ACHN (cell line): ENCODE measurements around the gene SETD3.

Experiments
- DNase-seq: peaks from one replicate; pipeline ENCODE4 v3.0.0-alpha.2; 2015
- in situ Hi-C: cut with HindIII; loops from 2 replicates; pipeline ENCODE4 v1.10.0; 2017; ENCODE audit warnings: low sequenced_read_pairs, low pct_ligation_motif_present, low pct_unique_long_range_greater_than_20kb

The SETD3 gene

GRCh38 chr14:99468836-99469592, 11.6 kb downstream of the SETD3 start:
- no peak for DNase-seq
- in situ Hi-C loops, result no loop called here

DNA sequence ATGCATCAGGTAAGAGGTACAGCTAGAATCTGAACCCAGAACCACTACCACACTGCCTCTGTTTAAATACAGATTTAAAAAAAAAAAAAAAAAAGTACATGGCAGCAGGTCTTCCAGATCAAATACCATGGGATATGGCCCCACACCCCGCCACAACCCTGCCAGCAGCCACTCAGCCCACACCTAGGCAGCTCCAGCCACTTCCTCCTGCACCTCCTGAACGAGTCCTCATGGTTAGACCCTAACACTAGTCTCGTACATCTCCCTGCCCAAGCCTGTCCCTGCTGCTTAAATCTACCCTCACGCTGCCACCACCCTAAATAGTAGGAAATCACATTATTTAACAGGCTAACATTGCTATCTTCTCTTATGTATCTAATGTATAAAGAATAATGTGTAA, 12.6 kb downstream of the SETD3 start:
- in situ Hi-C loops, result no loop called here
- no peak for DNase-seq

DNA sequence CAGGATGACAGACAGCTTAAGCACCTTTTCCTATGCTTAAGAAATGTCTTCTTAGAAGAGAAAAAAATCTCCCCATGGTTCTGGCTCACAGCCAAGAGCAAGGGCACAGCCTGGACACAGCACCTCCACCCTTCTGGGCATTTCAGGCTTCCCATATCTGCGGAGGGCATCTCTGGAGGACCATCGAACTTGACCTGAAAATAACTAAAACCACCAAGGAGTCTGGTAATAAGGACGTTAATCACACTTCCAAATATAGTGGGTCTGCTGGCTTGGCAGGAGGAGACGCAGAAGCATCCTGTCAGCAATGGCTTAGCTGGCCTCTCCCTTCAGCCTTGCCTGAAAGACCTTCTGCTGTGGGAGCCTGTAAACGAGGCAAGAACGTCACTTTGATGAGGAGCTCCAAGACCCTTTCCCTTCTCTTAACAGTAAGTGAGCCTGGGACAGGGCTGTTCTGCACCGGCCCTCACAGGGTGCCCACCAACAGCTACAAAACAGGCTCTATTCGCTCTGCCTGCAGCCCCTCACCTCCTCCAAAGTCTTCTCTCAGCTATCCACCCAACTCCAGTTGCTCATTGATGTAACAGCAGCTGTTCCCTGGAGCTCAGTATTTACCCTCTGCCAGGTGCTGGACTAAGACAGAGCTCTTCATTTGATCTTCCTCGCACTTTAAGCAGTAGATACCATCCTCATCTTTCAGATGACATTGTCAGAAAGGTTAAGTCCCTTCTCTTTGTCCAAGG, 13.2 kb downstream of the SETD3 start:
- DNase-seq, result no peak
- in situ Hi-C loops, result no loop called here

GRCh38 chr14:99466758-99467157, 13.9 kb downstream of the SETD3 start:
- in situ Hi-C loops, result no loop called here
- DNase-seq, result peak; percentile 10

- in situ Hi-C loops, result no loop called here
- no peak for DNase-seq
Observed at GRCh38 chr14:99465288-99465687, 15.4 kb downstream of the SETD3 start.

DNA sequence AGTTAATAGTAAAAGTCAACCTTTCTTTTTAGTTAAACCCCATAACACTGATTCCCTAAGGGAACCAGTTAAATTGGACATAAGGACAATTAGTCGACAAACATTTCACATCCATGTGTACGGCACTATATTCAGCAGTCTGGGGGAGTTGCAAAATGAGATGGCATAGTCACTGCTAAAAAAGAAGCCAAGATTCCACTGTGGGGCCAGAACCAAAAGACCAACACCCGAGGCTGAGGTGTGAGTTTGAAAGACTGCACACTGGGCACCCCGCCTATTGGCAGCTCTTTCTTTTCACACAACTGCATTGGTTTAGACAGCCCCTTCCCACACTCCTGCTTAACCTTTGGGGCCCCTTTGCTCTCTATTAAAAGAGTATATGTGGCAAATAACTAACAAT, 16.7 kb downstream of the SETD3 start:
- in situ Hi-C loops, result no loop called here

GRCh38 chr14:99462210-99462609, 18.4 kb downstream of the SETD3 start:
- DNase-seq, result no peak
- in situ Hi-C loops, result no loop called here

More for the DNA sequence above, 16.7 kb downstream of the SETD3 start:
- no peak for DNase-seq

- no peak for DNase-seq
- in situ Hi-C loops, result no loop called here
Observed at GRCh38 chr14:99461411-99462085, 19.1 kb downstream of the SETD3 start.

DNA sequence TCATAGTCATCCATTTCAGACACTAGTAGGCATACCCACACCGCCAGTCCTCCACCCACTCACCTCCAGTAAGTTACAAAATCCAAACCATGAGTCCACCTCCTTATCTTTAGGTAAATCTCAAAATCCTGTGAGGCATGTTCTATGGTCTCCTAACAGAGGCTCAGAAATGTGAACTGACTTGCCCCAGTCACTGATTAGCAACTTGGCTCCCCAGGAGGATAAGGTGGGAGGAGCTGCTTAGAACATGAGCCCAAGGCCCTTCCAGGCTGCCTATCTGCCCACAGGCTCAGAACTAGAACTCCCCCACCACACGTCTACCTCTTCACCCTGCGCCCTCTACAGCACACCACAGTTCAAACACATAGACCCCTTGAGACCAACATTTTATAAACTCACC, 19.9 kb downstream of the SETD3 start:
- in situ Hi-C loops, result no loop called here
- no peak for DNase-seq

GRCh38 chr14:99459481-99460100, 21.1 kb downstream of the SETD3 start:
- in situ Hi-C loops, result no loop called here
- no peak for DNase-seq

DNA sequence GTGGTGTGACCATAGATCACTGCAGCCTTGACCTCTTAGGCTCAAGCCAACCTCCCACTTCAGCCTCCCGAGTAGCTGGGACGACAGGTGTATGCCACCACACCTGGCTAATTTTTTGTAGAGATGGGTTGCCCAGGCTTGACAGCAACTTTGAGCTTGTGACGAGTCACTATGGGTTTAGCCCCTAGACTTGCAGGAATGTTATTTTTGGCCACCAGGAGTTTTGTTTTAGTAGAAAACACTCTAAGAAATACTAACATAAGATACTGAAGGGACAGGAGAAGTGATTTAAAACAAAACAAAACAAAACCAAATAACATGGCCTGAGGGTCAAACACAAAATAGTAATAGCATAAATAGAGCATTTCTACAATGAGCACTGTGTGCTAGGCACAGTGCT, 26.4 kb downstream of the SETD3 start:
- no peak for DNase-seq
- in situ Hi-C loops, result no loop called here

DNA sequence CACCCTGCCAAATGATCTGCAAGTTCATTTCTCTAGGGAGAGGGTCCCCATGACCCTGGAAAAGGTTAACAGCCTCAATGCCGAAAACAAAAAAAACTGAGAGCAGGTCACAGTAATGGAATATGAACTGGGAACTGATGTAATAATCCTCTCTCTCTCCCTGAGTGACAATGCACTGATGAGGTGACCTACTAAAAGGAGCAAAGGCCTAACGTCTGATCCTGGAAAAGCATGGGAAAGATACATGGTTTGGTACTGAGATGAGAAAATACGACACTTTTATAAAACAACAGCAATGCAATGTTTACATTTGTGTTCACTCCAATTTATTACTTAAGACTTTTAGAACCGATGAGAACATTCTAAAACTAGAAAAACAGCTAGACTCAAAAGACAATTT, 27.7 kb downstream of the SETD3 start:
- in situ Hi-C loops, result no loop called here
- DNase-seq, result no peak

DNA sequence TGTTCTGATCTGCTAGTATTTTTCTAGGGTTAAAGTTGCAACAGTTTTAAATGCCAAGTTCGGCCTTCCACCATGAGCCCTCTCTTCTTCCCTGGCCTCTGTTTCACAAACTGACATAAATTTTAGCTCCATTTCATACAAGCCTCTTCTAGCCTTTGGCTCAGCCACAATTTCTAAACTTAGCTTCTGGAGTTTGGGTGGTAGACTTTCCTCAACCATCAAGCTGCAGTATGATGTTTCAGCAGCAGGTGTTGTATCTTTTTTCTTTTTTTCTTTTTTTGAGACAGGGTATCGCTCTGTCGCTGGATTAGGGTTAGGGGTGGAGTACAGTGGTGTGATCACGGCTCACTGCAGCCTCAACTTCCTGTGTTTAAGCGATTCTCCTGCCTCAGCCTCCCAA, 29.4 kb downstream of the SETD3 start:
- DNase-seq, result no peak
- in situ Hi-C loops, result no loop called here

GRCh38 chr14:99450266-99450665, 30.4 kb downstream of the SETD3 start:
- no peak for DNase-seq
- in situ Hi-C loops, result no loop called here

DNA sequence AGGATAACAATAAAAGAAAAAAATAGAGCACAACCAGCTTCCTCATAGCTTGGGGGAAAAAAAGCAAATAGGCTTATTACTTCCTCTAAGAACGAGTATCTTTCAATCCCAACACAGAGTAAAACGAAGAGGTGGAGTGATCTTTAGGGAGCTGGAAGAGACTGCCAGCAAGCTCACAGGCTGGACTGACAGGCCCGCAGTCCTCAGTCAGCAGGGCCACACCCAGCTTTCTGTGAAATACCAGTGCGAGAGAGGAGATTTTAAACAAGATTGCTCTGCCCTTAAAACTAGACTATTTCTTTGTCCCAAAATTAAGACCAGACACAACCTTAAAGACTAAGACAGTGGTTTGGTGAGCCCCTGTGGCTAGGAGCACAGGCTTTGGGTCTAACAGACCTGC, 32.9 kb downstream of the SETD3 start:
- in situ Hi-C loops, result no loop called here
- DNase-seq, result no peak

GRCh38 chr14:99445931-99446330, 34.7 kb downstream of the SETD3 start:
- in situ Hi-C loops, result no loop called here
- no peak for DNase-seq

DNA sequence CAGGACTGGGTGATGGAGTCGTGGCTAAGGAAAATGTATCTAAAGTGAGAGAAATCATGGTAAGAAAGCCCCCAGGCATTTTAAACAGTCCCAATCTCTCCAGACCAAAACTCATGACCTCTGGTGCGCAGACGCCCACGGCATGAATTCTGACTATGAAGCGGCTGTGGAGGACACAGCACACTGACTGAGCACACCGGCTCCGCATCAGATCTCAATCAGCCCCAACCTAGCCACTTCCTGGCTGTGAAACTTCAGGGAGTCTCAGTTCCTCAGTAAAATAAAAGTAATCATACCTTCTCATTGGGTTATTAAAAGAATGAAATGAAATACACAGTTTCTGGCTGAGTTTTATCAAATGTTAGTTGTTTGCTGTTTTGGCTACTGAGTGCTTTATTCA, 38.7 kb downstream of the SETD3 start:
- DNase-seq, result no peak
- in situ Hi-C loops, result no loop called here

DNA sequence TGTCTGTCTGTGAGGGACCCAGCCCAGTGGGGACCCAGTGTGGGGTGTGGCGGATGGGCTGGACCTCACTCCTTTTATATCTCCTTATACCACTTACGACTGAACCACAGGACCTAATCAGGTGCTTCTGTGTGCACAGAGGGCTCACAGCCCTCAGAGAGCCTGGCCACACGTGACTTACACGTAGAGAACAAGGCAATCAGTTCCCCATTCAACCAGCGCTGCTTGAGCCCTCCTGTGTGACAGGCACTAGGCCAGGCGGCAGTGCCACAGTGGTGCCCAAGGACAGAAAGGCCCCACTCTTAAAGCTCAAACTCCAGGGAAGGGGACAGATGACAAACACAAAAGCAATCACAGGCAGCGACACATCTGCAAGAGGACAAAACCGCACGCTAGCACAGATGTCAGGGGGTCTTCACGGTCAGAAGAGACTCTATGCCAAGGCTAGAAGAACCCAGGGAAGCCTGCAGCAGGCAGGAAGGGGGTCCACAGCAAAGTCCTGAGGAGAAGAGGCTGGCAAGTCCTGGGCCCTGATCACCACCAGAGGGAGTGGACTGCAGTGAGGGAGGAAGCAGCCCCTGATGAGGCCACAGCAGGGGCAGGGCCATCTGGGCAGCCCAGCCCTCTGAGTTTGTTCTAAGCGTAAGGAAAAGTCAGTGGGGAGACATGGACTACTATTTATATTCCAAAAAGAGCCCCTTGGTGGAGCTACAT, 39.3 kb downstream of the SETD3 start:
- no peak for DNase-seq
- in situ Hi-C loops, result no loop called here

- in situ Hi-C loops, result no loop called here
- DNase-seq, result no peak
Observed at GRCh38 chr14:99440278-99440677, 40.4 kb downstream of the SETD3 start.
